ENCODE results near the gene BAZ2B. TPM values are rescaled to one million over a fixed set of nuclear protein-coding genes. Genes with fewer than 3 reads are reported as not detected.

The BAZ2B gene
- total and polyA plus RNA-seq, 9 of the 15 experiments (the other 6 are each of a cell fraction or from before 2014, with no cell fraction given): 7.5 to 38.6 (median 19.8) TPM

DNA sequence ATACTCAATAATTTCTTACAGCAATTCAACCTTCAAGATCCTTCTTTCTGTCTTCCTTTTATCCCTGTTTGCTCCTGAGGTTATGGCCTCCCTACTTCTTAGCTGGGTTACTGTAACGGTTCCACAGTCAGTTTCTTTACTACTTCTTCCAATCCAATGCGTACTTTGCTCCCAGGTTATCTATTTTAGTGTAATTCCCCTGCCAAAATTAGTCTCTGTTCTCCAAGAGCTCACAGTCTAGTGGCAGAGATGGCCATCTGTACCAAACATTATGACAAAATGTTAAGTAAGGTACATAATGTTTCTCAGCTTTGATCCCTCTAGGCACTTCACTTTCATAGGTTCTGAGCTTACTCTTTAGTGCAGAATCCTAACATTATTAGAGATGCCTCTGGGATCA lies 244.8 kb downstream of the BAZ2B start (continued):
- TF ChIP-seq ZNF609 (CRISPR knock-in tag; IDR thresholded peaks at IDR 0.05; ENCODE audit: borderline replicate concordance): no peak

DNA sequence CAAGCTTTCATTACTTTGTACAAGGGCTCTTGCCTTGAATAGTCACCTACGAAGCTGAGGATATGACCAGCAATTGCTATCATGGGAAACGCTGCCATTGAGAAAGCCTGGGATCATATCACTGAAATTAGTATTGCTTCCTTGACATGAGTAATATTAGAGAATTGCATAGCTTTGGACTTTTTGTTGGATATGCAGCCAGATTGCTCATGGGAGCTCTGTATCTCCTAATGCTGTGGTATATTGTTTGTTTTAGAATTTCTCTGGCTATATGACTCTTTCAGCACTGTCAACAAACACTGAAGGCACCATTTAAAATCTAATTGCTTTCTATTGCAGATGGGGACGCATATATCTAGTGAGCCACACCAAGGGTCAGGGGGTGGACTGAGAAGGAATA lies 249.8 kb downstream of the BAZ2B start:
- FAIRE-seq: no peak
- H3K9me3 ChIP-seq (replicated peaks; ENCODE audit: control insufficient read depth, insufficient read depth, low read depth, low read length): no peaks in the 10 kb centered on the region
- DNase-seq (ENCODE audit: extremely low read depth in 1 of 4, low spot score in 3 of 4): no peak
- ATAC-seq: no peak
- WGBS (ENCODE audit: insufficient coverage, low coverage, missing lambda C conversion rate): 65% methylated on average over 3 of the region's 3 CpGs
- H3K4me3 ChIP-seq: no peak overlapping the region
- H3K79me2 ChIP-seq (ENCODE audit: control insufficient read depth, insufficient read depth, low read length): no peaks in the 10 kb centered on the region
- no peak overlapping the region for H3K9ac ChIP-seq (ENCODE audit: insufficient read depth in 1 of 2, low read depth in 2 of 2, low read length in 2 of 2)
- H3K4me1 ChIP-seq (replicated peaks in 1 of 2; ENCODE audit: control insufficient read depth in 2 of 2, insufficient read depth in 2 of 2, low read length in 2 of 2): peaks cover 0 to 4% of the 10 kb centered on the region in 2 experiments; a peak in 1 of 5 replicates
- in situ Hi-C loops (cut with MboI): no loop called here
- intact Hi-C loops (cut with micrococcal nuclease): no loop called here
- H3K27me3 ChIP-seq (ENCODE audit: control insufficient read depth in 2 of 2, insufficient read depth in 2 of 2, low read length in 2 of 2): no peaks in the 10 kb centered on the region
- BruUV-seq (replicated peaks): no TSS peak
- no peak overlapping the region for H3K4me2 ChIP-seq (ENCODE audit: insufficient read depth, low read length)
- H4K20me1 ChIP-seq (replicated peaks; ENCODE audit: control insufficient read depth, insufficient read depth, low read length): no peaks in the 10 kb centered on the region
- ChIA-PET CTCF (ENCODE audit: low intra/inter-chr PET ratio) (no interaction called here), POLR2A (interaction anchor here (0.6 to 0.9 kb wide), 3 partner anchors 9 to 60 kb away, joined by 3 read pairs; no protein-coding TSS in a partner anchor)
- H3K36me3 ChIP-seq (ENCODE audit: control insufficient read depth, insufficient read depth, low read length): no peaks in the 10 kb centered on the region
- no peaks in the 10 kb centered on the region for H3K9me1 ChIP-seq (ENCODE audit: control insufficient read depth, insufficient read depth, low read length)
- no peak overlapping the region for H3K27ac ChIP-seq (ENCODE audit: extremely low read depth, low read depth, low read length)
- H2AFZ ChIP-seq (ENCODE audit: low read depth, low read length): no peak overlapping the region
- TF ChIP-seq NCOA2 (IDR thresholded peaks at IDR 0.05; ENCODE audit: partially characterized antibody in 2 of 2) (no peak), SMARCB1 (IDR thresholded peaks at IDR 0.05; ENCODE audit: insufficient read length, low read depth) (no peak), HNRNPH1 (optimal IDR thresholded peaks at IDR 0.05; ENCODE audit: low read depth, low read length) (no peak), SMC3 (conservative IDR thresholded peaks at IDR 0.05; ENCODE audit: insufficient read depth, low read depth, low read length) (no peak), TCFL5 (CRISPR knock-in tag; conservative IDR thresholded peaks at IDR 0.05) (no peak), ZNF699 (CRISPR knock-in tag; IDR thresholded peaks at IDR 0.05; ENCODE audit: insufficient replicate concordance) (no peak), TCF15 (CRISPR knock-in tag; IDR thresholded peaks at IDR 0.05) (no peak), GATA2 (CRISPR knock-in tag; IDR thresholded peaks at IDR 0.05) (no peak)
- TF ChIP-seq, protein P1, sequence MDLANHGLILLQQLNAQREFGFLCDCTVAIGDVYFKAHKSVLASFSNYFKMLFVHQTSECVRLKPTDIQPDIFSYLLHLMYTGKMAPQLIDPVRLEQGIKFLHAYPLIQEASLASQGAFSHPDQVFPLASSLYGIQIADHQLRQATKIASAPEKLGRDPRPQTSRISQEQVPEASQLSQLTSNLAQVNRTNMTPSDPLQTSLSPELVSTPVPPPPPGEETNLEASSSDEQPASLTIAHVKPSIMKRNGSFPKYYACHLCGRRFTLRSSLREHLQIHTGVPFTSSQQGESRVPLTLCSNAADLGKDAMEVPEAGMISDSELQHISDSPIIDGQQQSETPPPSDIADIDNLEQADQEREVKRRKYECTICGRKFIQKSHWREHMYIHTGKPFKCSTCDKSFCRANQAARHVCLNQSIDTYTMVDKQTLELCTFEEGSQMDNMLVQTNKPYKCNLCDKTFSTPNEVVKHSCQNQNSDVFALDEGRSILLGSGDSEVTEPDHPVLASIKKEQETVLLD (IDR thresholded peaks at IDR 0.05): no peak
- TF ChIP-seq, protein P2, sequence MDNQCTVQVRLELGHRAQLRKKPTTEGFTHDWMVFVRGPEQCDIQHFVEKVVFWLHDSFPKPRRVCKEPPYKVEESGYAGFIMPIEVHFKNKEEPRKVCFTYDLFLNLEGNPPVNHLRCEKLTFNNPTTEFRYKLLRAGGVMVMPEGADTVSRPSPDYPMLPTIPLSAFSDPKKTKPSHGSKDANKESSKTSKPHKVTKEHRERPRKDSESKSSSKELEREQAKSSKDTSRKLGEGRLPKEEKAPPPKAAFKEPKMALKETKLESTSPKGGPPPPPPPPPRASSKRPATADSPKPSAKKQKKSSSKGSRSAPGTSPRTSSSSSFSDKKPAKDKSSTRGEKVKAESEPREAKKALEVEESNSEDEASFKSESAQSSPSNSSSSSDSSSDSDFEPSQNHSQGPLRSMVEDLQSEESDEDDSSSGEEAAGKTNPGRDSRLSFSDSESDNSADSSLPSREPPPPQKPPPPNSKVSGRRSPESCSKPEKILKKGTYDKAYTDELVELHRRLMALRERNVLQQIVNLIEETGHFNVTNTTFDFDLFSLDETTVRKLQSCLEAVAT (IDR thresholded peaks at IDR 0.05): no peak

All from K562 (cell line).